ENCODE results near the gene TNFAIP3.

The TNFAIP3 gene

DNA sequence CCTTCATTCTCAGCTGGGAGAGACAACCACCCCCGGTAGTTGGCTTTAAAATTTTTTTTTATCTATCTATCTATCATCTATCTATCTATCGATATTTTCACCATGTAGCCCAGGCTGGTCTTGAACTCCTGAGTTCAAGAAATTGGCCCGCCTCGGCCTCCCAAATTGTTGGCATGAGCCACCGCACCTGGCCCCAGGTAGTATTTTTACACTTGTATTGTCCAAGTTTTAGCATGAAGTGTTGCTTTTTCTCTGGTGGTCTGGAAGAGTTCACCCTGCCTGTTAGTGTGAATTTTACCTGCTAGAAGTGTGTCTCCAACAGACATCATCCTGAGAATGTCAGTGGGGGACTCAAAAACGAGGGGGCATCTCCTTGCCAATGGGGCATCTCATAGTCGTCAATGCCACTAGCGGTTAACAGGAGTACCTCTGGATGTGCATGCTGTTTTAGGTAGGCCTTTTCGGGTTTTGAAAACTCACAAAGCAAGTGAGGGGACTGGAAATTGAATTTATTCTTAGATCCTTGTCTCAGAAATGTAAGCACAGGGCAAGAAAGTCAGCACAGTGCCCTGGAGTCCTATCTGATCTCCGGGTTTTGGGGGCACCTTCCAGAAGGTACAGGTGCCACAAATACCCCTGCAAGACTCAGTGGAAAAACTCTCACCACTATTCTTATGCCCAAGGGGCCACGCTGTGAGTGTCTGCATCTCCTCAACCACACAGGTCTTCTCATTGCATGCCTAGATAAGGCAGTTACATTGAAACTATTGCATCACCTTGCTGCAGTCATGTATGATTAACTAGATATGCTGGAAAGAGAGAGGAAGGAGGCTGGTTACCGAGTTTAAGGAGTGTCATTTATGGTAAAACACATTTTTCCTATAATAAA, 37.1 kb downstream of the TNFAIP3 start:
- peak; percentile 78 to 82 for ATAC-seq

DNA sequence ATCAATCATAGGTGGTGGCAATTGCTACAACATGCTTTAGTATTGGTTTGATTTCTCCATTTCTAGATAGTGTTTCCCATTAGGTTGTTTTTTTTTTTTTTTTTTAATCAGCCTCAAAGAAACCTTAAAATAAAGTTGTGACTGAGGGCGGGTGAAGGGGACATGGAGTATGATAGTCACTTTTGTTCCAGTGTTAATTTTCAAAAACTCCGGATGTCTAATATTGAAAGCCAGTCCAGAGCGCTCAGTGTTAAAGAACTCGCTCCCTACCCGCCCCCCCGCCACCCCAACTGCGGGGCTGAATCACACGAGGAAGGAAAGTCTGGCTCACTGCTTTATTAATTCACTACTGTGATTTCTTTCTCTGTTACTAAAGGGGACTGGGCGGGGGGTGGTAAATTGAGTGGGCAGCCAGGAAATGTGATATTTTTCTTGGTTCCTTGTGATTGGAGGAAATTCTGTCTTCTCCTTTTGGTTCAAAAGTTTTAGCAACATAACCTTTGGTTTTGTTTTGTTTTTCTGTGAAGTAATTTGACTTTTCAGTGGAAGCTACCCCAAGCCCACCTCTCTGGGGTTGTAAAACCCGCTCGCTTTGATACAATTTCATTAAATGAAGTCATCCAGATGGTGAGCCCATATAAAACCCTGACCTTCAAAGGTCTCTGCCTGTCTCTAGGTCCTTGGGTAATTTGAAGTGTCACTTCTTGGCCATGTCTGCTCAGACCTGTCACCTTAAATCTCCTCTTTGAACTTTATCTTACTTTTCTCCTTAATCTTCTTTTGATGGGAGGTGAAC, 38.0 kb downstream of the TNFAIP3 start:
- ATAC-seq = peak; percentile 77 to 78

DNA sequence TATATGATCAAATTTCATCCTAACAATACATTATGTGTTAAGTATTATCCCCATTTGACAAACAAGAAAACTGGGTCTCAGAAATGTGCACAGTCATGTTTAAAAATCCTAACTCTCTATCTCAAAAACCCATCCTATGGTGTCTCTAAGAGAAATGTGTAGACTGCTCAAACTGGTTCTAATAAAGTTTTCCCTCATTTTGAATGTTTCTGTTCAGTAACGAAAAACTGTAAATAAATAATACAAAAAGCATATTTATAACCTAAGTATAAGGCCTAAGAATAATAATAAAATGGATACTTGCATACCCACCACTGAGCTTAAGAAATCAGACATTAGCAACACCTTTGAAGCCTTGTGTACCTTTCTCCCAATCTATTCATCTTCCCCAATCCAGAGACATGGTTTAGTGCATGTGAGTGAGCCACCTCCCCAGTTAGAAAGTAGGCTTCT, 39.0 kb downstream of the TNFAIP3 start:
- ATAC-seq = no peak

DNA sequence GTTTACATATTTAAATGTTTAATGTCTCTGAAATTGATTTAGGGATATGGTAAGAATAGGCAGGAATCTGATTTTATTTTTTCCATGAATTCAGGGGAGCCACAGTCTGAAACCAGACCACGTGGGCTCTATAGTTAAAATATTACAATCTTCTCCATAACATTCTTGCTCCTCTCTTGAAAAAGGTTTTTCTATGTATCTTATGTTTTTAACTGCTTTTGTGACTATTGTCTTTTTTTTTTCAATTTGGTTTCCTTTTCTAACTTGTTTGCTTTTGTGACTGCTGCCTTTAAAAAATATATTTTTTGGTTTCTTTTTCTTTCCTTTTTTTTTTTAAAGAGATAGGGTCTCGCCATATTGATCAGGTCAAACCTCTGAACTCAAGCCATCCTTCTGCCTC, 40.1 kb downstream of the TNFAIP3 start:
- ATAC-seq = no peak

DNA sequence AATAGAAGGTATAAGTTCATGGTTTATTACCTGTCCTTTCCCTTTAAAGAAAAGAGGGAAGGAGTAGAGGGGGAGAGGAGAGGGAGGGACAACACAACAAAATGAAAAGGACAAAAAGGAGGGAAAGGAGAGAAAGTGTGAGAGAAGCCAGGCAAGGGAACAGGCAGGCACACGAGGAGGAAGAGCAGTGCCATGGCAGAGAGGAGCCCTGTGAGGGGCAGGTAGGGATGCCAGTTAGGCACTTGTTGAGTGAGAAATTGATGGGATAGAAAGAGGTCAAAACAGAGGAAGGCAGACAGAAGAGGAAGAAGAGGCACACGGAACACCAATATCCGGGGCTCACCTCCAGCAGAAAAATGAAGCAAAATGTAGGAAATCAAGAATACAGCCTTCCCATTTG, 42.5 kb downstream of the TNFAIP3 start:
- ATAC-seq = no peak

DNA sequence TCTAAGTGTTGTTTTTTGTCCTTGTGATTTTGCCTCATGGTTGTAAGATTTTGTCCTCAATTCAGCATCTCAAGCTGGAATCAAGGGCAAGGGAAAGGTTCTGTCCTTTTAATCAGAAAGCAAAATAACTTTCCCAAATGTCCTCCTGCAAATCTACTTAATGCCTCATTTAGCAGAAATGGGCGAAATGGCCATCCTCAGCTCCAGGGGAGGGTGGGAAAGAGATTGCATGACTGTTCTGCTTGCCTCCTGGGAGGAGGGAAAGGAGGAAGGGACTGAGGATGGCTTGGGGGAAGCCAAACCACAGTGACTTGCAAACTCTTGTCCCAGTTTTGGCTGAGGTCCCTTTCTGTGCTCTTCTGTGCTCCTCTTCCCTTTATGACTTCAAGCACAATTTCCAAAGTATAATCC, 43.4 kb downstream of the TNFAIP3 start:
- no peak for ATAC-seq

DNA sequence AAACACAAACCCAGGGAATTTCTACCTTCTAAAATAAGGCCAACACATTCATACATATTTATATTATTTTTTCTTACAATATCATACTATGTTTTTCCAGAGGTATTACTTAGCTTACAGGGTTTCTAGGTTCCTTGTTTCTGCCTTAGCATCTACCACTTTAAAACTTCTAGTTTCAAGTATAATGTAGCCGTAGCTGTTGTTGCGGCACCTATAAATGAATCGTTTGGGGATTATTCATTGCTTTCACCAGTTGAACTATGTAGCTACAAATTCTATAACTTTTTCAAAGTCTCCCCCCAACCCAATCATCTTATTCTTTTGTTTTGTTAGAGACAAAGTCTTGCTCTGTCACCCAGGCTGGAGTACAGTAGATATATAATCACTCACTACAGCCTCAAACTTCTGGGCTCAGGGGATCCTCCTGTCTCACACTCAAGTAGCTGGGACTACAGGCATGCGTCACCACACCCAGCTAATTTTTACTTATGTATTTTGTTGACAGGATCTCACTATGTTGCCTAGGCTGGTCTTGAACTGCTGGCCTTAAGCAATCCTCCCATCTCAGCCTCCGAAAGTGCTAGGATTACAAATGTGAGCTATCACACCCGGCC, 43.9 kb downstream of the TNFAIP3 start:
- ATAC-seq = no peak

DNA sequence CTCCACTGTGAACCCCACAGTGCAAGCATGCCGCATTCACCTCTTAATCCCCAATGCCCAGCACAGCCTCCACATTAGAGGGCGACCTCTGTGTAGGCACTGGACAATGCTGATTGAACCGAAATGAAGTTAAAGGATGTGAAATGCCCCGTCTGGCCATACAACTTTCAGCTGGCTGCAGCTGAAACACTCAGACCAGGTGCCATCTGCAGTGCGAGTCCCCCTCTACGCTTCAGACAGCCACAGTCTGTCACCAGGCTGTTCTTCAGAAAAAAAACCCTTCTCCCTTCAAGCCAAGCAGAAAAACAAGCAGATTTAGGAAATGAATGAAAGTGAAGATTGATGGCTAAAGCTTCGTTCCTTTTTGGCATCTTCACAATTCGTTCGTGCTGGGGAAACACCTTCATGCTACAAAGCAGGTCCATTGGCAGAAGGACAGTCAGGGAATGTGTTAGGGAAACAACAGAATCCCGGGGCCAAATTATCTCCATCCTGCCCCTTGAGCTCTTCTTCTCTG, 44.7 kb downstream of the TNFAIP3 start:
- peak in 1 of 2 donors; percentile 25 for ATAC-seq

DNA sequence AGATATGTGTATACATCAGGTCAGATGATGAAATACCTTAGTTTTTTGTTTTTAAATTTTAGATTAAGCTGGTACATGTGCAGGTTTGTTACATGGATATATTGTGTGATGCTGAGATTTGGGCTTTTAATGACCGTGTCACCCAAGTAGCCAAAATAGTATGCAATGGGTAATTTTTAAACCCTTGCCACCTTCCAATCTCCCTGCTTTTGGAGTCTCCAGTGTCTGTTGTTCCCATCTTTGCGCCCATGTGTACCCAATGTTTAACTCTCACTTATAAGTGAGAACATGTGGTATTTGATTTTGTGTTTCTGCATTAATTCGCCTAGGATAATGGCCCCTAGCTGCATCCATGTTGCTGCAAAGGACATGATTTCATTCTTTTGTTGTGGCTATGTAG, 45.8 kb downstream of the TNFAIP3 start:
- ATAC-seq = no peak

DNA sequence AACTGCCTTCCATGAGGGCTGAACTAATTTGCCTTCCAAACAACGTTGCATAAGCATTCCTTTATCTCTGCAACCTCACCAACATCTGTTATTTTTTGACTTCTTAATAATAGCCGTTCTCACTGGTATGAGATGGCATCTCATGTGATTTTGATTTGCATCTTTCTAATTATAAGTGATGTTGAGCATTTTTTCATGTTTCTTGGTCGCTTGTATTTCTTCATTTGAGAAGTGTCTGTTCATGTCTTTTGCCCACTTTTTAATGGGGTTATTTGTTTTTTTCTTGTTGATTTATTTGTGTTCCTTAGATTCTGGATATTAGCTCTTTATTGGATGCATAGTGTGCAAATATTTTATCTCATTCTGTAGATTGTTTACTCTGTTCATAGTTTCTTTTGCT, 46.4 kb downstream of the TNFAIP3 start:
- no peak for ATAC-seq

DNA sequence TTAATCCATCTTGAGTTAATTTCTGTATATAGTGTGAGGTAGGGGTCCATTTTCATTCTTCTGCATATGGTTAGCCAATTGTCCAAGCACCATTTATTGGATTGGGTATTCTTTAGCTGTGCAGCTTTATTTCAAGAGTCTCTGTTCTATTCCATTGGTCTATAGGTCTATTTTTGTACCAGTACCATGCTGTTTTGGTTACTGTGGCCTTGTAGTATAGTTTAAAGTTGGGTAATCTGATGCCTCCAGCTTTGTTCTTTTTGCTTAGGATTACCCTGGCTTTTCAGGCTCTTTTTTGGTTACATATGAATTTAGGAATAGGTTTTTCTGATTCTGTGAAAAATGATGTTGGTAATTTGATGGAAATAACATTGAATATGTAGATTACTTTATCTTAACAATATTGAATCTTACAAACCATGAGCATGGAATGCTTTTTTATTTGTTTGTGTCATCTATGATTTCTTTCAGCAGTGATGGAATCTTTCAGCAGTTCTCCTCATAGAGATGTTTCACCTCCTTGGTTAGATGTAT, 47.0 kb downstream of the TNFAIP3 start:
- ATAC-seq = no peak

DNA sequence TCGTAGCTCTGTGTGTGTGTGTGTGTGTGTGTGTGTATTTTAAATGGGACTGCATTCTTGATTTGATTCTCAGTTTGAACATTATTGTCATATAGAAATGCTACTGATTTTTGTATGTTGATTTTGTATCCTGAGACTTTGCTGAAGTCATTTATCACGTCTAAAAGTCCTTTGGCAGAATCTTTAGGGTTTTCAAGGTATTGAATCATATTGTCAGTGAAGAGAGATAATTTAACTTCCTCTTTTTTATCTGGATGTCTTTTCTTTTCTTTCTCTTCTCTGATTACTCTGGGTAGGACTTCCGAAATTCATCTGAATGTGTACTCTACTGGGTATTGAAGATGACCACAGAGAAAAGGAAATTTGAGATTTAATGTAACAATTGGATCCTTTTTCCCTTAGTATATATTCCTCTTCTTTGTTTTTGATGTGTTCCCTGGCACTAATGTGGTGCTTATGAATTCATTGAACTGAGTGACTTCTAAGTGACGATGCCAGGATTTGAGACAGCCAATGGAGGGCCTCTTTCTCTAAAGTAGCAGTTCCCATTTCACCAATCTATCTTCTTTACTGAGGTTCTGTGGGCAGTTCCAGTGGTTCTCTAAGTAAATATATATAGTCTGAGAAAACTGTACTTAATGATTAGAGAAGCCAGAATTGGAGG, 47.6 kb downstream of the TNFAIP3 start:
- ATAC-seq = no peak

DNA sequence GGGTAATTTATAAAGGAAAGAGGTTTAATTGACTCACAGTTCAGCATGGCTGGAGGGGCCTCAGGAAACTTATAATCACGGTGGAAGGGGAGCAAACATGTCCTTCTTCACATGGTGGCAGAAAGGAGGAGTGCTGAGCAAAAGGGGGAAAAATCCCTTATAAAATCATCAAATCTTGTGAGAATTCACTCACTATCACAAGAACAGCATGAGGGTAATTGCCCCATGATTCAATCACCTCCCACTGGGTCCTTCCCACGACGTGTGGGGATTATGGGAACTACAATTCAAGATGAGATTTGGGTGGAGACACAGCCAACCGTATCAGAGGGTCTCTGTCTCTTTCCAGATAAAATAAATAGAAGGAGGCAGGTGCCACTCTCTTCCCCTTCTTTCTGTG, 48.7 kb downstream of the TNFAIP3 start:
- no peak for ATAC-seq

DNA sequence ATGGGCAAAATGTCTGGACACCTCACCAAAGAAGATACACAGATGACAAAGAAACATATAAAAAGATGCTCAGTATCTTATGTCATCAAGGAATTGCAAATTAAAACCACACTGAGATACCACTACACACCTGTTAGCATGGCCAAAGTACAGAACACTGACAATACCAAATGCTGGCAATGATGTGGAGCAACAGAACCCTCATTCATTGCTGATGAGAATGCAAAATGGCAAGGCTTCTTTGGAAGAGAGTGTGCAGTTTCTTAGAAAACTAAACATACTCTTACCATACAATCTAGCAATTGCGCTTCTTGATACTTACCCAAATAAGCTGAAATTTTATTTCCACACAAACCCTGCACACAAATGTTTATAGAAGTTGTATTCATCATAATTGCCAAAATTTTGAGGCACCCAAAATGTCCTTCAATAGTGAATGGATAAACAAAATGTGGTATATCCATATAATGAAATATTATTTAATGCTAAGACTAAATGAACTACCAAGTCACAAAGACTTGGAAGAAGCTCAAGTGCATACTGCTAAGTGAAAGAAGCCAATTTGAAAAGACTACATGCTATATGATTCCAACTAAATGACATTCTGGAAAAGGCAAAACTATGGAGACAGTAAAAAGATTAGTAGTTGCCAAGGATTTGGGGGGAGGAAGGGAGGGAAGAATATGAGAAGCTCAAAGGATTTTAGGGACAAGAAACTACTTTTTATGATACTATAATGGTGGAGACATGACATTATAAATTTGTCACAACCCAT, 50.7 kb downstream of the TNFAIP3 start:
- no peak for ATAC-seq

DNA sequence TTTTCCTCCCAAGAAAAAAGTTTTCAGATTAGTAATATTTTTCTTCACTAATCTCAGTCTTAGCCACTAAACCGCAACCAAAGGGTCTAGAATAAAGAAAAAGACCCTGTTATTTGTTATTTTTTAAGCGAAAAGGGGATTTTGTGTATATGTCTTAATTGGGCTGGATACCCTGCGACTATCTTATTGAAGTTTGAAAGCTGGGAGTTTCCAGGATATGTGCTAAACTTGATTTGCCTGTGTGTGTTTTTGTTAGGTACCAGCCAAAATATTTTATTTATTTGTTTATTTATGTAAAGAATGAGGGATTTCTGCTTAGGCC, 52.4 kb downstream of the TNFAIP3 start:
- no peak for ATAC-seq

DNA sequence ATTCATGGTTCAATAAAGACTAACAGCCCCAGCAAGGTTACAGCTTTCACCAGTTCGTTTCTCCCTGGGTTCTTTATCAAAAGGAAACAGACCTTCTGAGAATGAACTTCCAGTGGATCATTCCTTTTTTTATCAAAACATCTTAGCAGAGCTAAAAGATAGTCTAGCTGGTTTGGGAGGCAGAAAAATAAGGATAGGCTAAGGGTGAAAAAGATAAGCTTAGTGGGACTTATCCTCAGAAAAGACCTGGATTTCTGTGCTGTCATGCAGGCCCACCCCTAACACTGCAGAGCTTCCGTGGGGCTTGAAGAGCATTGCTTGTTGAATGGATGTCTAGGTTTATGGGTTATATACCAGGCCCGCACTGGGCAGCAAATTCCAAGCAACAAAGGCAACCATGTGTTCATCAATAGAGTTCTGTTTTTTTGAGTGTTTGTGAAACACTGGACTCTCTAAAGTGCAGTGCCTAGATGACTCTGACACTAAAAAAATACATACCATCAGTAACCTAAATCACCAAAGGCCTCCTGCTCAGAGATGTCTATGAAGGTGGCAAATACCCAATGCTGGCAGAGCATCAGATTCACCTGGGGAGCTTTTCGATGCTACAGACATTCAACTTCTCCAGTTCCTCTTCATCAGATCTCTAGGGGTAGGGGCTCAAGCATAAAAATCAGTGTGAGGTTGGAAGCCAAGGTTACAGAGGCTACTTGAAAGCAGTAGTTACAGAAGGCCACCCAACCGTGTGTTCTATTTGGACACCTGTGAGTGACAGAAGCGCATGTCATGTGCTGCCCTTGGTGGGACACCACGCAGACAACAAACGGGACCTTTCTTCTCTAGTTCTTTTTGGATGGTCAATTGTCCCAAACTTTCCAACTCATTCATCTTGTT, 53.0 kb downstream of the TNFAIP3 start:
- no peak for ATAC-seq

DNA sequence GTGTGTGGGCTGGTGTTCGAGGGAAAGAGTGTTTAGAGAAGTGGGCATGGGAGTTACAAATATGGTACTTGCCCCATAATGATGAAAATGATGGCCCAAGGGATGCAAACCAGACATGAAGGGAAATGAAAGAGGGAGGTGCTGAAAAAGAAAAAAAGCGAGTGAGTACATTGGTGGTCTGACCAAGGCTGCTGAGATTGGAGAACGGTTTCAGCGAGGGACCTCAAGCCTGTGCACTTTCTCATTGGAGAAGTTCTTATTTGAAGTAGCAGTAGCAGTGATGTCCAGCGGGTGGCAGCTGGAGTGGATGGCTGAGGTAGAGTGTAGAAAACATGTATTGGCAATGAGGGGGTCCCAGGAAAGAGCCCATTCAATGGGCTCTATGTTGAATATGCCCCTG, 54.8 kb downstream of the TNFAIP3 start:
- ATAC-seq = peak; percentile 30 to 41

DNA sequence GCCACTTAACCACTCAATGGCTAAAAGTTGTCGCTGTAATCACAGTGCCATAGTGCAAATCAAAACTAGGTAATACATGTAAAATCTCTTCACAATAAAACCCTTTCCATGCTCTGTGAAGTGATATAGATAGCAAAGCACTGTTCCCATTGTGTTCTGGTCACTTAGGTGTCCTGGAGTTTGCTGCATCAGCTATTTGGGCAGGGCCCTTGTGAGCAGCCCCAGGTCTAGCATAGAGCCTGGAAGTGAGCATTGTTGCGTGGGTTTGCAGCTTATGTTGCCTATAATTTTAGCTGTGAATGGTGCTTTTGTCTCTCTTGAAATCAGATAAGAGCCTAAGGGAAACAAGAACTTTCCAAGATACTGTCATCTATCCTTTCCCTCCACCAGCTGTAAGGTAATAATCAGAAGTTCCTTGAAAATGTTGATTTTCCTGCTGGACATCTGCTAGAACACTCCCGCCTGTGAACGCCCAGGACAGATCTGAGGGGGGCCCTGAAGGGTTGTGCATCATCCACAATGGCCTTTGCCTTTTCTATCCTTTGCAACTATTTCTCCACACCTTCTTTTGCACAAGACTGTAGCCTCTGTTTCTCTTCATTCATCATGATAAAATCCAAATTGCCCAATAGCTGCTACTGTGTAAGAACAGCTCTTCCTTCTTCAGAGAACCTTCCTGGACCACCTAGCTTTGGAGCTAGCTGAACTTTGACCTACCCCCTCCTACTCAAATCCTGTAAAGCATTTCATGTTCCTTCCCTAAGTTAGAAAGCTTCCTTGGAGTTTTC, 57.0 kb downstream of the TNFAIP3 start:
- no peak for ATAC-seq

DNA sequence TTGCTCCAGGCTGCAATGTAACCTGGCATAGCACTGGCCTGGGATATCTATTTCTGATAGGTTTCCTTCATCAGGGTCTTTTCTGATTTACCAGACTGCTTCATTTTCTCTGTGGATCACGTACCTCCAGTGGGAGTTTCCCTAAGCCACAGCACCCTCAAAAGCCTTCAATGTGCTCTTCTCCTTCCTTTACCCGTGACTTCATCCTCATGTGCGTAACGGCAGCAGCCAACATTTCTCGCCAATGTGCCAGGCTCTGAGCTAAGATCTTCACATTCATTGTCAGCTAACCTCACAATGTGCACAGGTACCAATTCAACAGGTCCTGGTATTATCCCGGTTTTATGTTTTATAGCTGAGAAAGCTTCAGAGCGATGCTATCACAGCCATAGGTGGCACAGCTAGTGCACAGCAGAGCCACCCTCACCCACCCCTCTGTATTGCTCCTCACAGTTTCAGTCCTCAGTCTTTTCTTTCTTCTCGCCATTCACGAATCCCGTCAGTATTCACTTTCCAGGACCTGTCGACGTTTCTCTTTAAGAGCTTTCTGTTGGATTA, 58.2 kb downstream of the TNFAIP3 start:
- no peak for ATAC-seq

All from activated CD4-positive, CD25-positive, alpha-beta regulatory T cell treated with anti-CD3 and anti-CD28 coated beads, Interleukin-2, amount 50 U/mL, for 24 hours (primary cell).